ENCODE data around the gene HRH2. TPM values are rescaled to one million over a fixed set of nuclear protein-coding genes. Genes with fewer than 3 reads are reported as not detected.

Gene HRH2
- total RNA-seq, 2 experiments from 2014 or later = 8.7 to 10.0 TPM

GRCh38 chr5:175688352-175689146 is 30.7 kb downstream of the HRH2 start:
- CTCF ChIA-PET = interaction anchor here (1.2 to 4.7 kb wide), 3 partner anchors 30 to 154 kb away, joined by 5 to 34 read pairs (median 7); no protein-coding TSS in a partner anchor
- no peak overlapping the region for H3K4me3 Mint-ChIP-seq
- no peaks in the 10 kb centered on the region for H3K9me3 Mint-ChIP-seq
- no peaks in the 10 kb centered on the region for H3K27me3 Mint-ChIP-seq (ENCODE audit: low read depth)
- H3K4me1 Mint-ChIP-seq (ENCODE audit: low read depth) = peaks cover 50% of the 10 kb centered on the region
- H3K27ac Mint-ChIP-seq = no peak overlapping the region
- intact Hi-C loops (cut with micrococcal nuclease) = no loop called here
- DNase-seq = no peak
- peaks cover 10% of the 10 kb centered on the region for H3K36me3 Mint-ChIP-seq (ENCODE audit: low read depth)

GRCh38 chr5:175689147-175689991 is 31.5 kb downstream of the HRH2 start:
- Mint-ChIP-seq H3K36me3 (ENCODE audit: low read depth) (peaks cover 8% of the 10 kb centered on the region), H3K27ac (no peak overlapping the region)

GRCh38 chr5:175690025-175690424 is 32.2 kb downstream of the HRH2 start:
- no peak for DNase-seq
- peaks cover 4% of the 10 kb centered on the region for H3K36me3 Mint-ChIP-seq (ENCODE audit: low read depth)
- H3K27ac Mint-ChIP-seq = no peak overlapping the region
- intact Hi-C loops (cut with micrococcal nuclease) = loop anchor here (10.0 kb wide), 1 partner anchor 775 kb away; no protein-coding TSS in a partner anchor
- no peak overlapping the region for H3K4me3 Mint-ChIP-seq
- H3K27me3 Mint-ChIP-seq (ENCODE audit: low read depth) = no peaks in the 10 kb centered on the region
- H3K4me1 Mint-ChIP-seq (ENCODE audit: low read depth) = peaks cover 48% of the 10 kb centered on the region
- CTCF ChIA-PET = interaction anchor here (0.7 to 4.7 kb wide), 7 partner anchors 11 to 156 kb away, joined by 3 to 34 read pairs (median 5); no protein-coding TSS in a partner anchor
- no peaks in the 10 kb centered on the region for H3K9me3 Mint-ChIP-seq

More at GRCh38 chr5:175689147-175689991, 31.5 kb downstream of the HRH2 start:
- CTCF ChIA-PET = interaction anchor here (0.7 to 4.7 kb wide), 6 partner anchors 12 to 155 kb away, joined by 3 to 34 read pairs (median 6); no protein-coding TSS in a partner anchor
- no peak overlapping the region for H3K4me3 Mint-ChIP-seq
- no peak for DNase-seq
- no peaks in the 10 kb centered on the region for H3K27me3 Mint-ChIP-seq (ENCODE audit: low read depth)
- no peaks in the 10 kb centered on the region for H3K9me3 Mint-ChIP-seq
- intact Hi-C loops (cut with micrococcal nuclease) = no loop called here
- peaks cover 54% of the 10 kb centered on the region for H3K4me1 Mint-ChIP-seq (ENCODE audit: low read depth)

- H3K27ac Mint-ChIP-seq = peak overlapping the region; percentile 2
- CTCF ChIA-PET = interaction anchor here (0.6 to 4.7 kb wide), 7 partner anchors 10 to 163 kb away, joined by 3 to 34 read pairs (median 5); no protein-coding TSS in a partner anchor
These were observed 32.7 kb downstream of the HRH2 start for GRCh38 chr5:175690586-175690985.

GRCh38 chr5:175691761-175692160 is 33.9 kb downstream of the HRH2 start:
- Mint-ChIP-seq H3K4me1 (ENCODE audit: low read depth) (peaks cover 54% of the 10 kb centered on the region), H3K4me3 (no peak overlapping the region), H3K9me3 (no peaks in the 10 kb centered on the region), H3K27me3 (ENCODE audit: low read depth) (no peaks in the 10 kb centered on the region), H3K36me3 (ENCODE audit: low read depth) (no peaks in the 10 kb centered on the region), H3K27ac (no peak overlapping the region)
- no peak for DNase-seq
- intact Hi-C loops (cut with micrococcal nuclease) = loop anchor here (10.0 kb wide), 1 partner anchor 777 kb away; no protein-coding TSS in a partner anchor
- CTCF ChIA-PET = interaction anchor here (4.7 kb wide), 1 partner anchor 157 kb away, joined by 34 read pairs; no protein-coding TSS in a partner anchor

More at GRCh38 chr5:175690586-175690985, 32.7 kb downstream of the HRH2 start:
- no peaks in the 10 kb centered on the region for H3K9me3 Mint-ChIP-seq
- H3K4me3 Mint-ChIP-seq = no peak overlapping the region
- intact Hi-C loops (cut with micrococcal nuclease) = loop anchor here (10.0 kb wide), 1 partner anchor 776 kb away; no protein-coding TSS in a partner anchor
- peaks cover 46% of the 10 kb centered on the region for H3K4me1 Mint-ChIP-seq (ENCODE audit: low read depth)
- H3K27me3 Mint-ChIP-seq (ENCODE audit: low read depth) = no peaks in the 10 kb centered on the region
- H3K36me3 Mint-ChIP-seq (ENCODE audit: low read depth) = peaks cover 3% of the 10 kb centered on the region
- DNase-seq = no peak

- Mint-ChIP-seq H3K36me3 (ENCODE audit: low read depth) (no peaks in the 10 kb centered on the region), H3K27ac (no peak overlapping the region), H3K4me1 (ENCODE audit: low read depth) (peaks cover 54% of the 10 kb centered on the region), H3K27me3 (ENCODE audit: low read depth) (no peaks in the 10 kb centered on the region), H3K9me3 (no peaks in the 10 kb centered on the region), H3K4me3 (no peak overlapping the region)
- no peak for DNase-seq
- intact Hi-C loops (cut with micrococcal nuclease) = loop anchor here (10.0 kb wide), 1 partner anchor 778 kb away; no protein-coding TSS in a partner anchor
- CTCF ChIA-PET = interaction anchor here (4.7 kb wide), 1 partner anchor 158 kb away, joined by 34 read pairs; no protein-coding TSS in a partner anchor
These were observed 34.5 kb downstream of the HRH2 start for GRCh38 chr5:175692235-175692995.

GRCh38 chr5:175692996-175693710 is 35.3 kb downstream of the HRH2 start:
- Mint-ChIP-seq H3K27me3 (ENCODE audit: low read depth) (no peaks in the 10 kb centered on the region), H3K4me3 (no peak overlapping the region), H3K4me1 (ENCODE audit: low read depth) (peaks cover 55% of the 10 kb centered on the region), H3K36me3 (ENCODE audit: low read depth) (no peaks in the 10 kb centered on the region), H3K27ac (peak overlapping the region; percentile 64), H3K9me3 (no peaks in the 10 kb centered on the region)
- CTCF ChIA-PET = interaction anchor here (0.6 to 6.0 kb wide), 6 partner anchors 9 to 215 kb away, joined by 3 to 111 read pairs (median 7); partner anchors contain the start of gene SFXN1
- intact Hi-C loops (cut with micrococcal nuclease) = loop anchor here (10.0 kb wide), 1 partner anchor 778 kb away; no protein-coding TSS in a partner anchor
- no peak for DNase-seq

- DNase-seq = no peak
- H3K27ac Mint-ChIP-seq = peak overlapping the region; percentile 64
- CTCF ChIA-PET = interaction anchor here (0.6 to 6.0 kb wide), 5 partner anchors 10 to 215 kb away, joined by 3 to 111 read pairs (median 5); partner anchors contain the start of gene SFXN1
- no peaks in the 10 kb centered on the region for H3K9me3 Mint-ChIP-seq
- peaks cover 50% of the 10 kb centered on the region for H3K4me1 Mint-ChIP-seq (ENCODE audit: low read depth)
- H3K4me3 Mint-ChIP-seq = no peak overlapping the region
- intact Hi-C loops (cut with micrococcal nuclease) = loop anchor here (10.0 kb wide), 1 partner anchor 779 kb away; no protein-coding TSS in a partner anchor
- H3K36me3 Mint-ChIP-seq (ENCODE audit: low read depth) = no peaks in the 10 kb centered on the region
- H3K27me3 Mint-ChIP-seq (ENCODE audit: low read depth) = no peaks in the 10 kb centered on the region
These were observed 35.9 kb downstream of the HRH2 start for GRCh38 chr5:175693741-175694140.

GRCh38 chr5:175694371-175695160 is 36.7 kb downstream of the HRH2 start:
- peaks cover 42% of the 10 kb centered on the region for H3K4me1 Mint-ChIP-seq (ENCODE audit: low read depth)
- H3K36me3 Mint-ChIP-seq (ENCODE audit: low read depth) = no peaks in the 10 kb centered on the region
- H3K4me3 Mint-ChIP-seq = no peak overlapping the region
- H3K9me3 Mint-ChIP-seq = no peaks in the 10 kb centered on the region
- CTCF ChIA-PET = interaction anchor here (1.2 to 6.0 kb wide), 4 partner anchors 11 to 216 kb away, joined by 3 to 111 read pairs (median 7); partner anchors contain the start of gene SFXN1
- intact Hi-C loops (cut with micrococcal nuclease) = loop anchor here (10.0 kb wide), 1 partner anchor 780 kb away; no protein-coding TSS in a partner anchor
- H3K27me3 Mint-ChIP-seq (ENCODE audit: low read depth) = no peaks in the 10 kb centered on the region
- H3K27ac Mint-ChIP-seq = no peak overlapping the region
- no peak for DNase-seq

All from activated naive CD4-positive, alpha-beta T cell treated with anti-CD3 and anti-CD28 coated beads for 36 hours (primary cell).